DND-41 (cell line): ENCODE data around the gene EXOC6.

Experiments
- EZH2 ChIP-seq: IDR thresholded peaks from 3 replicates; pipeline ENCODE4 v1.6.1; 2012; ENCODE audit warnings: borderline replicate concordance, low read depth, mild to moderate bottlenecking, moderate library complexity, low read length, inconsistent platforms; ENCODE audit not compliant: severe bottlenecking
- TF ChIP-seq, protein P1 (sequence below): IDR thresholded peaks from 2 replicates; pipeline ENCODE4 v1.5.1; 2012; ENCODE audit warnings: borderline replicate concordance, low read length, moderate library complexity, mild to moderate bottlenecking; ENCODE audit not compliant: poor library complexity, severe bottlenecking; ENCODE audit errors: extremely low read depth

DNA sequence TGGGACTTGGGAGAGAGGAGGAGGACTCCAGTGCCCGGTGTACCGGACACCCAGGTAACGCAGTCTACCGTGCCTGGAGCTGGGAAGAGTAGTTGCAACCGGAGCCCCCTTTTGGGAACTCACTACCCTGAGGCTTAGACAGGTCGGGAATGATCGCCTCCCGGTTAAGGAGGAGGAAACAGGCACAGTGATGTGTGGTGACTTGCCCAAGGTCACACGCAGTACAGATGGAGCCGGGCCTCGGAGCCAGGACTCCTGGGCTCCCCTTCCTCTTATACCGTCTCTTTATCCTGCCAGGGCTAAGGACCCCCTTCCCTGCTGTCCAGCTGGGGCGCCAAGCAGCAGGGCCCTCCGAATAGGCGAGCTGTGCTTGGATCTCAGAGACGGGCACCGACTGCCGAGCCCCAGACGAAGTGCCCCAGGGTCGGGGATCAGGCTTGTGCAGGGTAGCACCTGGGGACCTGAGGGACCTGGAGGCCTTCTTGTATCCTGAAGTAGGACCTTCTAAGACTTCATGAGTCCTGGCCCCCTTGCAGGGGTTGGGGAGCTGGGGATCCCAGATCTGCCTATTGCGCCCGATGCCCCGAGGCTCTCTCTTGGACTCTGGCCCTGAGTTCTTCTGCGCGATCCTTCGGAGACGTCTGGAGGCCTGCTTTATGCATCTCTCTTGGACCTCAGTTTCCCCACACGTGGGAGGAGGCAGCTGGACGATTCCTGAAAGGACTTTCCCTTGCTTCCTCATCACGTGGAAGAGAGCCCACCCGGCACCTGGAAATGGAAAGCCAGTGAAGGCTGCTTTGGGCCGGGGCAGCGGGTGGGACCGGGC is 224.6 kb downstream of the EXOC6 start:
- TF ChIP-seq EZH2 = no peak
- TF ChIP-seq, protein P1, sequence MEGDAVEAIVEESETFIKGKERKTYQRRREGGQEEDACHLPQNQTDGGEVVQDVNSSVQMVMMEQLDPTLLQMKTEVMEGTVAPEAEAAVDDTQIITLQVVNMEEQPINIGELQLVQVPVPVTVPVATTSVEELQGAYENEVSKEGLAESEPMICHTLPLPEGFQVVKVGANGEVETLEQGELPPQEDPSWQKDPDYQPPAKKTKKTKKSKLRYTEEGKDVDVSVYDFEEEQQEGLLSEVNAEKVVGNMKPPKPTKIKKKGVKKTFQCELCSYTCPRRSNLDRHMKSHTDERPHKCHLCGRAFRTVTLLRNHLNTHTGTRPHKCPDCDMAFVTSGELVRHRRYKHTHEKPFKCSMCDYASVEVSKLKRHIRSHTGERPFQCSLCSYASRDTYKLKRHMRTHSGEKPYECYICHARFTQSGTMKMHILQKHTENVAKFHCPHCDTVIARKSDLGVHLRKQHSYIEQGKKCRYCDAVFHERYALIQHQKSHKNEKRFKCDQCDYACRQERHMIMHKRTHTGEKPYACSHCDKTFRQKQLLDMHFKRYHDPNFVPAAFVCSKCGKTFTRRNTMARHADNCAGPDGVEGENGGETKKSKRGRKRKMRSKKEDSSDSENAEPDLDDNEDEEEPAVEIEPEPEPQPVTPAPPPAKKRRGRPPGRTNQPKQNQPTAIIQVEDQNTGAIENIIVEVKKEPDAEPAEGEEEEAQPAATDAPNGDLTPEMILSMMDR = no peak
